ENCODE data around the gene SORCS2. TPM values are rescaled to one million over a fixed set of nuclear protein-coding genes. Genes with fewer than 3 reads are reported as not detected.

The SORCS2 gene
- total and polyA plus RNA-seq, 2 of the 13 experiments (the other 11 are each of a cell fraction or from before 2014, with no cell fraction given) = 0.82 to 1.0 TPM

- in situ Hi-C loops (cut with HindIII; ENCODE audit: extremely low pct_ligation_motif_present, low pct_unique_long_range_greater_than_20kb) (loop anchor here (5.0 to 10.0 kb wide), 3 partner anchors 103 to 535 kb away; no protein-coding TSS in a partner anchor), intact Hi-C loops (cut with micrococcal nuclease; ENCODE audit: unreplicated experiment) (loop anchor here (5.0 to 10.0 kb wide), 3 partner anchors 37 to 145 kb away; no protein-coding TSS in a partner anchor)
- DNase-seq (ENCODE audit: low spot score) (peak; percentile 21), FAIRE-seq (no peak), ATAC-seq (peak; percentile 23; the same call in 2 of the 3 replicates)
- Histone ChIP-seq H3K4me2 (ENCODE audit: low read depth, low read length) (no peak overlapping the region), H3K27ac (ENCODE audit: extremely low read length, insufficient read depth, low read length) (no peak overlapping the region), H4K20me1 (ENCODE audit: insufficient read depth, low read length) (0 out of 2 replicates have a peak, but pooled peaks cover 2% of the 10 kb centered on the region), H3K79me2 (ENCODE audit: insufficient read depth, low read length) (no peaks in the 10 kb centered on the region), H3K4me1 (ENCODE audit: insufficient read depth, low read length) (no peaks in the 10 kb centered on the region), H3K9ac (ENCODE audit: insufficient read depth, low read depth, low read length) (no peak overlapping the region), H2AFZ (ENCODE audit: low read length) (no peak overlapping the region), H3K4me3 (replicated peaks in 1 of 3; ENCODE audit: insufficient read depth in 1 of 3, low read depth in 2 of 3, low read length in 3 of 3) (no peak overlapping the region), H3K36me3 (replicated peaks in 1 of 2; ENCODE audit: control insufficient read depth in 1 of 2, insufficient read depth in 2 of 2, low read length in 2 of 2) (no peaks in the 10 kb centered on the region), H3K27me3 (ENCODE audit: control insufficient read depth in 1 of 2, insufficient read depth in 2 of 2, low read length in 2 of 2) (peaks cover 8 to 72% of the 10 kb centered on the region in 2 experiments), H3K9me3 (ENCODE audit: low read length) (no peaks in the 10 kb centered on the region)
- no TSS peak for BruUV-seq (replicated peaks)
- POLR2A ChIA-PET = no interaction called here
- 16% methylated on average over 7 of the region's 11 CpGs for WGBS (ENCODE audit: low lambda C conversion rate)
- CTCF ChIA-PET (ENCODE audit: low intra/inter-chr PET ratio, low total read pairs) = no interaction called here
- peak; percentile 48 for TF ChIP-seq CTCF (CRISPR knock-in tag; IDR thresholded peaks at IDR 0.05)
- no peak for TF ChIP-seq RFX1 (IDR thresholded peaks at IDR 0.05)
Measured at GRCh38 chr4:7189475-7190277, 2.7 kb upstream of the SORCS2 start.

GRCh38 chr4:7190278-7190594 is 2.1 kb upstream of the SORCS2 start:
- H2AFZ ChIP-seq (ENCODE audit: low read length) = no peak overlapping the region
- H3K9me3 ChIP-seq (ENCODE audit: low read length) = no peaks in the 10 kb centered on the region
- H3K4me3 ChIP-seq (replicated peaks in 1 of 3; ENCODE audit: insufficient read depth in 1 of 3, low read depth in 2 of 3, low read length in 3 of 3) = no peak overlapping the region
- peaks cover 10 to 77% of the 10 kb centered on the region in 2 experiments for H3K27me3 ChIP-seq (ENCODE audit: control insufficient read depth in 1 of 2, insufficient read depth in 2 of 2, low read length in 2 of 2)
- POLR2A ChIA-PET = no interaction called here
- TF ChIP-seq PCBP2 (optimal IDR thresholded peaks at IDR 0.05; ENCODE audit: low read depth, low read length, poor library complexity, severe bottlenecking) (peak; percentile 31), HNRNPK (IDR thresholded peaks at IDR 0.05; ENCODE audit: low read depth, low read length, poor library complexity, severe bottlenecking) (no peak), ATF5 (CRISPR knock-in tag; IDR thresholded peaks at IDR 0.05; ENCODE audit: low read depth) (no peak)
- H3K4me2 ChIP-seq (ENCODE audit: low read depth, low read length) = no peak overlapping the region
- H3K79me2 ChIP-seq (ENCODE audit: insufficient read depth, low read length) = no peaks in the 10 kb centered on the region
- no peak for ATAC-seq
- WGBS (ENCODE audit: low lambda C conversion rate) = 7% methylated on average over 2 of the region's 2 CpGs
- no peak for FAIRE-seq
- no peak overlapping the region for H3K27ac ChIP-seq (ENCODE audit: extremely low read length, insufficient read depth, low read length)
- H3K9ac ChIP-seq (ENCODE audit: insufficient read depth, low read depth, low read length) = no peak overlapping the region
- DNase-seq (ENCODE audit: low spot score) = no peak
- BruUV-seq (replicated peaks) = no TSS peak
- no peaks in the 10 kb centered on the region for H3K36me3 ChIP-seq (replicated peaks in 1 of 2; ENCODE audit: control insufficient read depth in 1 of 2, insufficient read depth in 2 of 2, low read length in 2 of 2)
- no peaks in the 10 kb centered on the region for H3K4me1 ChIP-seq (ENCODE audit: insufficient read depth, low read length)
- intact Hi-C loops (cut with micrococcal nuclease; ENCODE audit: unreplicated experiment) = loop anchor here (10.0 kb wide), 1 partner anchor 145 kb away; no protein-coding TSS in a partner anchor
- in situ Hi-C loops (cut with HindIII; ENCODE audit: extremely low pct_ligation_motif_present, low pct_unique_long_range_greater_than_20kb) = loop anchor here (5.0 to 10.0 kb wide), 3 partner anchors 102 to 535 kb away; no protein-coding TSS in a partner anchor
- 0 out of 2 replicates have a peak, but pooled peaks cover 2% of the 10 kb centered on the region for H4K20me1 ChIP-seq (ENCODE audit: insufficient read depth, low read length)
- CTCF ChIA-PET (ENCODE audit: low intra/inter-chr PET ratio, low total read pairs) = no interaction called here
